ENCODE measurements around the gene UBE2V1.

GRCh38 chr20:50121858-50122271 lies 8.9 kb upstream of the UBE2V1 start:
- TF ChIP-seq CTCF (conservative IDR thresholded peaks at IDR 0.05; ENCODE audit: low read depth, low read length): no peak
- TF ChIP-seq EZH2 (IDR thresholded peaks at IDR 0.05; ENCODE audit: low read length, unreplicated experiment): no peak
